Measurements from ENCODE around the gene HLCS. TPM values are rescaled to one million over a fixed set of nuclear protein-coding genes. Genes with fewer than 3 reads are reported as not detected.

HLCS gene
- total and polyA plus RNA-seq, 2 donors (not counting 3 experiments of a cell fraction or from before 2014, with no cell fraction given): 6.7 to 17.2 TPM

- Histone ChIP-seq H2AFZ (ENCODE audit: low read depth, low read length) (no peak overlapping the region), H3K27ac (ENCODE audit: insufficient read depth, low read depth, low read length) (no peak overlapping the region), H3K9me3 (replicated peaks; ENCODE audit: control insufficient read depth, insufficient read depth, low read length) (no peaks in the 10 kb centered on the region), H3K36me3 (ENCODE audit: control insufficient read depth in 2 of 2, extremely low read depth in 1 of 2, insufficient read depth in 2 of 2, low read length in 2 of 2) (no peaks in the 10 kb centered on the region), H3K79me2 (ENCODE audit: control insufficient read depth, insufficient read depth, low read length) (no peaks in the 10 kb centered on the region), H4K20me1 (replicated peaks; ENCODE audit: control insufficient read depth, extremely low read depth, insufficient read depth, low read length) (no peaks in the 10 kb centered on the region), H3K4me2 (ENCODE audit: insufficient read depth, low read length) (no peak overlapping the region), H3K27me3 (ENCODE audit: control insufficient read depth in 2 of 2, insufficient read depth in 2 of 2, low read length in 2 of 2) (peaks cover 14 to 17% of the 10 kb centered on the region in 2 experiments), H3K4me1 (ENCODE audit: control insufficient read depth, extremely low read depth, insufficient read depth, low read length) (no peaks in the 10 kb centered on the region), H3K9me1 (replicated peaks; ENCODE audit: control insufficient read depth, extremely low read depth, insufficient read depth, low read length) (no peaks in the 10 kb centered on the region), H3K4me3 (replicated peaks in 1 of 3; ENCODE audit: insufficient read depth in 1 of 3, low read depth in 1 of 3, low read length in 3 of 3) (no peak overlapping the region), H3K9ac (replicated peaks; ENCODE audit: extremely low read depth, insufficient read depth, low read length) (no peak overlapping the region)
- ChIA-PET CTCF (no interaction called here), POLR2A (no interaction called here)
- no peak for DNase-seq (ENCODE audit: low read depth, low spot score)
- TF ChIP-seq POLR2A (IDR thresholded peaks at IDR 0.05; ENCODE audit: low read depth, low read length) (no peak), EZH2 (IDR thresholded peaks at IDR 0.05; ENCODE audit: borderline replicate concordance, low read depth, low read length, severe bottlenecking) (no peak), MAX (IDR thresholded peaks at IDR 0.05; ENCODE audit: insufficient read depth, insufficient read length) (no peak), CTCF (IDR thresholded peaks at IDR 0.05; ENCODE audit: extremely low read depth in 1 of 2, insufficient read depth in 1 of 2, low read depth in 1 of 2, low read length in 2 of 2) (no peak), MYC (IDR thresholded peaks at IDR 0.05; ENCODE audit: low read depth, low read length) (no peak), JUN (IDR thresholded peaks at IDR 0.05; ENCODE audit: borderline replicate concordance, insufficient read depth, insufficient read length, low read depth) (no peak)
- dilution Hi-C loops (cut with MboI; ENCODE audit: extremely low pct_ligation_motif_present, low sequenced_read_pairs): no loop called here
- BruUV-seq (replicated peaks): no TSS peak
- FAIRE-seq: no peak
- intact Hi-C loops (cut with micrococcal nuclease): no loop called here
Observed at GRCh38 chr21:36733857-36734256, 232.6 kb downstream of the HLCS start.

- TF ChIP-seq POLR2A (IDR thresholded peaks at IDR 0.05; ENCODE audit: low read depth, low read length) (no peak), GATA2 (IDR thresholded peaks at IDR 0.05; ENCODE audit: insufficient read depth, insufficient read length, low read depth, low read length) (no peak), MYC (IDR thresholded peaks at IDR 0.05; ENCODE audit: low read depth, low read length) (no peak), JUN (IDR thresholded peaks at IDR 0.05; ENCODE audit: borderline replicate concordance, insufficient read depth, insufficient read length, low read depth) (no peak), CTCF (IDR thresholded peaks at IDR 0.05; ENCODE audit: extremely low read depth in 1 of 2, insufficient read depth in 1 of 2, low read depth in 1 of 2, low read length in 2 of 2) (no peak), EZH2 (IDR thresholded peaks at IDR 0.05; ENCODE audit: borderline replicate concordance, low read depth, low read length, severe bottlenecking) (no peak), MAX (IDR thresholded peaks at IDR 0.05; ENCODE audit: insufficient read depth, insufficient read length) (no peak), POLR2AphosphoS5 (IDR thresholded peaks at IDR 0.05; ENCODE audit: insufficient read depth, low read depth, low read length) (no peak)
- dilution Hi-C loops (cut with MboI; ENCODE audit: extremely low pct_ligation_motif_present, low sequenced_read_pairs) (no loop called here), intact Hi-C loops (cut with micrococcal nuclease) (no loop called here)
- no peaks in the 10 kb centered on the region for H3K9me1 ChIP-seq (replicated peaks; ENCODE audit: control insufficient read depth, extremely low read depth, insufficient read depth, low read length)
- no TSS peak for BruUV-seq (replicated peaks)
- peaks cover 14 to 22% of the 10 kb centered on the region in 2 experiments for H3K27me3 ChIP-seq (ENCODE audit: control insufficient read depth in 2 of 2, insufficient read depth in 2 of 2, low read length in 2 of 2)
- H3K27ac ChIP-seq (ENCODE audit: insufficient read depth, low read depth, low read length): no peak overlapping the region
- FAIRE-seq: no peak
- H3K9ac ChIP-seq (replicated peaks; ENCODE audit: extremely low read depth, insufficient read depth, low read length): no peak overlapping the region
- no peak overlapping the region for H3K4me2 ChIP-seq (ENCODE audit: insufficient read depth, low read length)
- H3K36me3 ChIP-seq (ENCODE audit: control insufficient read depth in 2 of 2, extremely low read depth in 1 of 2, insufficient read depth in 2 of 2, low read length in 2 of 2): no peaks in the 10 kb centered on the region
- H3K4me3 ChIP-seq (replicated peaks in 1 of 3; ENCODE audit: insufficient read depth in 1 of 3, low read depth in 1 of 3, low read length in 3 of 3): no peak overlapping the region
- H4K20me1 ChIP-seq (replicated peaks; ENCODE audit: control insufficient read depth, extremely low read depth, insufficient read depth, low read length): no peaks in the 10 kb centered on the region
- no peak for DNase-seq (ENCODE audit: low read depth, low spot score)
- no peaks in the 10 kb centered on the region for H3K9me3 ChIP-seq (replicated peaks; ENCODE audit: control insufficient read depth, insufficient read depth, low read length)
- no peaks in the 10 kb centered on the region for H3K4me1 ChIP-seq (ENCODE audit: control insufficient read depth, extremely low read depth, insufficient read depth, low read length)
- CTCF ChIA-PET: interaction anchor here (1.2 to 1.6 kb wide), 3 partner anchors 13 to 102 kb away, joined by 3 to 4 read pairs (median 4); no protein-coding TSS in a partner anchor
- no peak overlapping the region for H2AFZ ChIP-seq (ENCODE audit: low read depth, low read length)
- POLR2A ChIA-PET: no interaction called here
- H3K79me2 ChIP-seq (ENCODE audit: control insufficient read depth, insufficient read depth, low read length): no peaks in the 10 kb centered on the region
Observed at GRCh38 chr21:36732761-36733160, 233.7 kb downstream of the HLCS start.

Data from endothelial cell of umbilical vein (primary cell).